Tibial nerve (tissue), 4 donors: Measurements from ENCODE around the gene NCOA7. TPM values are rescaled to one million over a fixed set of nuclear protein-coding genes. Genes with fewer than 3 reads are reported as not detected.

Source experiments
- DNase-seq, 2 donors: peaks; one replicate each; pipeline ENCODE4 v3.0.0-alpha.2; 2019; ENCODE audit warnings: low spot score in 2 of 2
- H3K27ac ChIP-seq, 4 donors: fragments of 200-600 bp; sonication (generic) in 3 of 4; one replicate each; pipeline ENCODE4 v1.5.1; 2017 to 2019; ENCODE audit warnings: mild to moderate bottlenecking in 1 of 4
- H3K27me3 ChIP-seq, 2 donors: fragments of 200-600 bp; sonication (generic) in 1 of 2; one replicate each; pipeline versions ENCODE4 v1.5.1 to v1.6.0; 2017 to 2019
- H3K36me3 ChIP-seq, 3 donors: fragments of 200-600 bp; sonication (generic); one replicate each; pipeline ENCODE4 v1.5.1; 2018 to 2019
- H3K4me1 ChIP-seq, 4 donors: fragments of 200-600 bp; sonication (generic) in 3 of 4; one replicate each; pipeline ENCODE4 v1.5.1; 2017 to 2019
- H3K4me3 ChIP-seq, 4 donors: fragments of 200-600 bp; sonication (generic) in 3 of 4; one replicate each; pipeline ENCODE4 v1.5.1; 2017 to 2019; ENCODE audit warnings: mild to moderate bottlenecking in 1 of 4, moderate library complexity in 1 of 4
- H3K9me3 ChIP-seq, 4 donors: fragments of 200-600 bp; sonication (generic) in 3 of 4; one replicate each; pipeline ENCODE4 v1.5.1; 2017 to 2019
- CTCF ChIP-seq, 5 experiments: fragments of 200-600 bp in 3 of 5; fragments of 450-650 bp in 2 of 5; sonication (generic) in 3 of 5; IDR thresholded peaks; one replicate each; pipeline ENCODE4 v1.5.1; 2016 to 2019; ENCODE audit warnings: antibody characterized with exemption in 5 of 5, mild to moderate bottlenecking in 3 of 5, moderate library complexity in 2 of 5
- EP300 ChIP-seq, 2 donors: sonication (generic); formaldehyde crosslinking; IDR thresholded peaks; one replicate each; pipeline ENCODE4 v1.6.1; 2017; ENCODE audit warnings: antibody characterized with exemption in 2 of 2, mild to moderate bottlenecking in 1 of 2
- POLR2A ChIP-seq, 2 donors: fragments of 450-650 bp; IDR thresholded peaks; one replicate each; pipeline ENCODE4 v1.6.1; 2017; ENCODE audit warnings: antibody characterized with exemption in 2 of 2, mild to moderate bottlenecking in 2 of 2, moderate library complexity in 2 of 2
- WGBS, 2 donors: methylation state at CpG; one replicate each; pipeline ENCODE4 v1.1.5; 2018; 5-methylcytosine and 5-hydroxymethylcytosine counted together
- total RNA-seq, 4 donors: library from RNA; depleted of rRNA; stranded (reverse); fragments of >200 nt; gene quantifications; one replicate each; pipeline ENCODE4 v1.1.0, GENCODE V29; 2016

Gene NCOA7
- total RNA-seq, 4 donors from 2014 or later = 38.7 to 86.7 (median 59.7) TPM

- no peak for DNase-seq
- H3K9me3 ChIP-seq = no peaks in the 10 kb centered on the region
- H3K27me3 ChIP-seq = no peaks in the 10 kb centered on the region
- H3K4me3 ChIP-seq = no peak overlapping the region
- WGBS, 2 donors = 47 to 49% methylated on average over 5 of the region's 5 CpGs
- peaks cover 0 to 15% (median 0%) of the 10 kb centered on the region in 3 donors for H3K36me3 ChIP-seq
- no peak overlapping the region for H3K27ac ChIP-seq
- H3K4me1 ChIP-seq = peaks cover 0 to 17% (median 0%) of the 10 kb centered on the region in 4 donors
- TF ChIP-seq CTCF (IDR thresholded peaks at IDR 0.05) (no peak), POLR2A (IDR thresholded peaks at IDR 0.05) (no peak), EP300 (IDR thresholded peaks at IDR 0.05) (no peak)
Measured at GRCh38 chr6:125872259-125872921, 81.6 kb downstream of the NCOA7 start.

GRCh38 chr6:125882243-125882642 lies 91.5 kb downstream of the NCOA7 start:
- Histone ChIP-seq H3K4me3 (no peak overlapping the region), H3K27me3 (no peaks in the 10 kb centered on the region), H3K27ac (no peak overlapping the region), H3K4me1 (no peaks in the 10 kb centered on the region), H3K9me3 (no peaks in the 10 kb centered on the region), H3K36me3 (peaks cover 0 to 87% (median 0%) of the 10 kb centered on the region in 3 donors)
- no peak for DNase-seq
- TF ChIP-seq EP300 (IDR thresholded peaks at IDR 0.05) (no peak), CTCF (IDR thresholded peaks at IDR 0.05) (no peak), POLR2A (IDR thresholded peaks at IDR 0.05) (no peak)
- 97% methylated on average over 4 of the region's 4 CpGs for WGBS, 2 donors

GRCh38 chr6:125884634-125885371 lies 94.0 kb downstream of the NCOA7 start:
- H3K36me3 ChIP-seq = peaks cover 0 to 81% (median 0%) of the 10 kb centered on the region in 3 donors
- H3K9me3 ChIP-seq = no peaks in the 10 kb centered on the region
- WGBS, 2 donors = 72 to 82% methylated on average over 6 of the region's 6 CpGs
- no peak for TF ChIP-seq CTCF (IDR thresholded peaks at IDR 0.05)
- TF ChIP-seq POLR2A (IDR thresholded peaks at IDR 0.05) = no peak
- TF ChIP-seq EP300 (IDR thresholded peaks at IDR 0.05) = no peak
- no peaks in the 10 kb centered on the region for H3K4me1 ChIP-seq
- no peak for DNase-seq
- H3K4me3 ChIP-seq = no peak overlapping the region
- no peak overlapping the region for H3K27ac ChIP-seq
- no peaks in the 10 kb centered on the region for H3K27me3 ChIP-seq

GRCh38 chr6:125886021-125886420 lies 95.3 kb downstream of the NCOA7 start:
- WGBS, 2 donors = 92 to 96% methylated on average over 1 of the region's 1 CpG
- Histone ChIP-seq H3K36me3 (peaks cover 0 to 75% (median 0%) of the 10 kb centered on the region in 3 donors), H3K4me3 (no peak overlapping the region), H3K27me3 (no peaks in the 10 kb centered on the region), H3K4me1 (no peaks in the 10 kb centered on the region), H3K27ac (no peak overlapping the region), H3K9me3 (no peaks in the 10 kb centered on the region)
- DNase-seq = no peak
- TF ChIP-seq EP300 (IDR thresholded peaks at IDR 0.05) (no peak), POLR2A (IDR thresholded peaks at IDR 0.05) (no peak), CTCF (IDR thresholded peaks at IDR 0.05) (no peak)

GRCh38 chr6:125886914-125887313 lies 96.2 kb downstream of the NCOA7 start:
- Histone ChIP-seq H3K9me3 (no peaks in the 10 kb centered on the region), H3K36me3 (peaks cover 0 to 75% (median 0%) of the 10 kb centered on the region in 3 donors), H3K4me1 (no peaks in the 10 kb centered on the region), H3K27me3 (no peaks in the 10 kb centered on the region), H3K4me3 (no peak overlapping the region), H3K27ac (no peak overlapping the region)
- TF ChIP-seq CTCF (IDR thresholded peaks at IDR 0.05) = no peak
- TF ChIP-seq POLR2A (IDR thresholded peaks at IDR 0.05) = no peak
- TF ChIP-seq EP300 (IDR thresholded peaks at IDR 0.05) = no peak
- DNase-seq = no peak
- WGBS, 2 donors = 88 to 91% methylated on average over 2 of the region's 2 CpGs
